T-cell (primary cell): ENCODE measurements around the gene FOXA2. TPM values are rescaled to one million over a fixed set of nuclear protein-coding genes. Genes with fewer than 3 reads are reported as not detected.

Source experiments
- ATAC-seq, 4 experiments: fragments of 200-7000 bp in 3 of 4; fragments of 150-1000 bp in 1 of 4; cut with Tn5 transposase; replicated peaks in 1 of 4; 1 replicate in 3 of 4; 2 replicates in 1 of 4; pipeline ENCODE4 v1.10.0; 2021; ENCODE audit warnings: moderate library complexity in 3 of 4, mild to moderate bottlenecking in 2 of 4, moderate number of reproducible peaks in 1 of 4
- CTCF ChIA-PET, 2 donors: fragments of 300-600 bp; sonication (Branson Sonifier 250); formaldehyde crosslinking; loops; one replicate each; lab custom pipeline; 2022; ENCODE audit warnings: antibody characterized with exemption in 2 of 2; lab: Charles Lee
- POLR2A ChIA-PET, 2 donors: fragments of 300-600 bp; sonication (Branson Sonifier 250); formaldehyde crosslinking; loops; one replicate each; lab custom pipeline; 2022; ENCODE audit warnings: antibody characterized with exemption in 2 of 2; lab: Charles Lee
- DNase-seq, 35 experiments: peaks; one replicate each; pipeline versions ENCODE4 v3.0.0 to v3.0.0-alpha.2; 2013 to 2023
- H3K27ac ChIP-seq: one replicate; pipeline ENCODE4 v1.5.1; 2013; ENCODE audit warnings: low read length
- H3K27me3 ChIP-seq, 2 experiments: replicated peaks in 1 of 2; 1 replicate in 1 of 2; 2 replicates in 1 of 2; pipeline versions ENCODE4 v1.6.1 to v1.7.0; 2013; ENCODE audit warnings: low read length in 1 of 2, mixed read lengths in 1 of 2; ENCODE audit not compliant: control insufficient read depth in 2 of 2, insufficient read depth in 2 of 2; ENCODE audit errors: extremely low read depth in 1 of 2
- H3K36me3 ChIP-seq, 2 donors: 1 replicate in 1 of 2; 2 replicates in 1 of 2; pipeline versions ENCODE4 v1.6.1 to v1.7.0; 2013; ENCODE audit warnings: low read length in 1 of 2; ENCODE audit not compliant: control insufficient read depth in 2 of 2, insufficient read depth in 1 of 2; ENCODE audit errors: extremely low read depth in 1 of 2
- H3K4me1 ChIP-seq, 2 experiments: 1 replicate in 1 of 2; 2 replicates in 1 of 2; pipeline versions ENCODE4 v1.6.1 to v1.7.0; 2013; ENCODE audit warnings: low read length in 2 of 2, mixed read lengths in 1 of 2; ENCODE audit not compliant: insufficient read depth in 2 of 2, control insufficient read depth in 1 of 2; ENCODE audit errors: extremely low read depth in 1 of 2
- H3K4me3 ChIP-seq, 2 donors: 1 replicate in 1 of 2; 2 replicates in 1 of 2; pipeline versions ENCODE4 v1.5.1 to v1.7.0; 2013; ENCODE audit warnings: mild to moderate bottlenecking in 2 of 2, low read length in 1 of 2, moderate library complexity in 1 of 2; ENCODE audit not compliant: control insufficient read depth in 1 of 2; ENCODE audit errors: extremely low read depth in 1 of 2
- H3K9me3 ChIP-seq: 2 replicates; pipeline ENCODE4 v1.7.0; 2013
- H3K27ac Mint-ChIP-seq, 2 donors: one replicate each; pipeline ENCODE4 v1.8.0; 2020 to 2021; ENCODE audit warnings: mild to moderate bottlenecking in 2 of 2, mixed read lengths in 2 of 2
- H3K27me3 Mint-ChIP-seq, 2 donors: one replicate each; pipeline ENCODE4 v1.8.0; 2021 to 2022; ENCODE audit warnings: mixed read lengths in 2 of 2
- H3K36me3 Mint-ChIP-seq: one replicate; pipeline ENCODE4 v1.8.0; 2021; ENCODE audit warnings: mixed read lengths
- H3K4me1 Mint-ChIP-seq, 3 donors: one replicate each; pipeline ENCODE4 v1.8.0; 2020 to 2022; ENCODE audit warnings: mixed read lengths in 3 of 3, mild to moderate bottlenecking in 1 of 3
- H3K4me3 Mint-ChIP-seq, 3 donors: one replicate each; pipeline ENCODE4 v1.8.0; 2020 to 2022; ENCODE audit warnings: mild to moderate bottlenecking in 3 of 3, mixed read lengths in 3 of 3, moderate library complexity in 3 of 3
- H3K9me3 Mint-ChIP-seq, 3 donors: one replicate each; pipeline ENCODE4 v1.8.0; 2020 to 2022; ENCODE audit warnings: mixed read lengths in 3 of 3
- WGBS: methylation state at CpG from one replicate; pipeline ENCODE4 v1.1.5; 2013; ENCODE audit warnings: missing lambda C conversion rate; ENCODE audit not compliant: insufficient coverage; 5-methylcytosine and 5-hydroxymethylcytosine counted together
- total RNA-seq, 35 experiments: library from RNA in 6 of 35; stranded (reverse) in 6 of 35; fragments of 120-200 nt in 1 of 35; gene quantifications; one replicate each; pipeline versions ENCODE4 v1.2.1 to v1.2.4 and lab custom pipeline; 2013 to 2026

The FOXA2 gene
- total RNA-seq, 5 donors from 2014 or later (not counting 1 experiment from before 2014, with no cell fraction given): 0.13 to 0.26 TPM; not detected in 3

- Histone ChIP-seq H3K4me3 (no peak overlapping the region), H3K27me3 (peaks cover 24 to 51% of the 10 kb centered on the region in 2 experiments), H3K36me3 (no peaks in the 10 kb centered on the region), H3K27ac (no peak overlapping the region), H3K9me3 (no peaks in the 10 kb centered on the region), H3K4me1 (no peaks in the 10 kb centered on the region)
- Mint-ChIP-seq H3K4me1 (no peaks in the 10 kb centered on the region), H3K9me3 (no peaks in the 10 kb centered on the region), H3K27ac (no peak overlapping the region), H3K36me3 (no peaks in the 10 kb centered on the region), H3K4me3 (no peak overlapping the region), H3K27me3 (peaks cover 30 to 50% of the 10 kb centered on the region in 2 donors)
- ATAC-seq: no peak
- WGBS: 20% methylated on average over 40 of the region's 47 CpGs
- DNase-seq: peak in 1 of 35 experiments; percentile 10
- ChIA-PET POLR2A (no interaction called here), CTCF (no interaction called here)
Observed at GRCh38 chr20:22586645-22587310, 2.4 kb upstream of the FOXA2 start.

- H3K36me3 Mint-ChIP-seq: no peaks in the 10 kb centered on the region
- Histone ChIP-seq H3K4me3 (no peak overlapping the region), H3K9me3 (no peaks in the 10 kb centered on the region), H3K36me3 (no peaks in the 10 kb centered on the region), H3K4me1 (no peaks in the 10 kb centered on the region), H3K27ac (no peak overlapping the region), H3K27me3 (peaks cover 20 to 51% of the 10 kb centered on the region in 2 experiments)
- no peak overlapping the region for H3K4me3 Mint-ChIP-seq
- no peak for ATAC-seq
- 19% methylated on average over 17 of the region's 29 CpGs for WGBS
- DNase-seq: no peak
- ChIA-PET CTCF (no interaction called here), POLR2A (no interaction called here)
- H3K4me1 Mint-ChIP-seq: no peaks in the 10 kb centered on the region
- H3K27me3 Mint-ChIP-seq: peaks cover 38 to 58% of the 10 kb centered on the region in 2 donors
- H3K9me3 Mint-ChIP-seq: no peaks in the 10 kb centered on the region
- H3K27ac Mint-ChIP-seq: no peak overlapping the region
Observed at GRCh38 chr20:22585786-22586493, 1.6 kb upstream of the FOXA2 start.

GRCh38 chr20:22584922-22585785 is 782 bp upstream of the FOXA2 start:
- POLR2A ChIA-PET: no interaction called here
- Mint-ChIP-seq H3K4me3 (no peak overlapping the region), H3K4me1 (no peaks in the 10 kb centered on the region), H3K27me3 (peaks cover 45 to 66% of the 10 kb centered on the region in 2 donors), H3K9me3 (no peaks in the 10 kb centered on the region), H3K36me3 (no peaks in the 10 kb centered on the region), H3K27ac (no peak overlapping the region)
- H3K9me3 ChIP-seq: no peaks in the 10 kb centered on the region
- peaks cover 22 to 52% of the 10 kb centered on the region in 2 experiments for H3K27me3 ChIP-seq
- 12% methylated on average over 49 of the region's 58 CpGs for WGBS
- no peaks in the 10 kb centered on the region for H3K4me1 ChIP-seq
- no peak overlapping the region for H3K27ac ChIP-seq
- H3K4me3 ChIP-seq: no peak overlapping the region
- no peak for ATAC-seq
- H3K36me3 ChIP-seq: no peaks in the 10 kb centered on the region
- CTCF ChIA-PET: no interaction called here
- no peak for DNase-seq

GRCh38 chr20:22583773-22584521 is 425 bp downstream of the FOXA2 start:
- ChIA-PET CTCF (no interaction called here), POLR2A (no interaction called here)
- H3K4me3 ChIP-seq: no peak overlapping the region
- no peak overlapping the region for H3K27ac Mint-ChIP-seq
- peaks cover 39 to 67% of the 10 kb centered on the region in 2 donors for H3K27me3 Mint-ChIP-seq
- no peaks in the 10 kb centered on the region for H3K4me1 ChIP-seq
- no peaks in the 10 kb centered on the region for H3K4me1 Mint-ChIP-seq
- no peak overlapping the region for H3K27ac ChIP-seq
- no peak for DNase-seq
- no peaks in the 10 kb centered on the region for H3K9me3 Mint-ChIP-seq
- no peak overlapping the region for H3K4me3 Mint-ChIP-seq
- H3K36me3 ChIP-seq: no peaks in the 10 kb centered on the region
- no peaks in the 10 kb centered on the region for H3K36me3 Mint-ChIP-seq
- 3% methylated on average over 8 of the region's 41 CpGs for WGBS
- peaks cover 22 to 63% of the 10 kb centered on the region in 2 experiments for H3K27me3 ChIP-seq
- no peaks in the 10 kb centered on the region for H3K9me3 ChIP-seq
- ATAC-seq: no peak

GRCh38 chr20:22582964-22583772 is 1.2 kb downstream of the FOXA2 start:
- no peaks in the 10 kb centered on the region for H3K36me3 ChIP-seq
- ChIA-PET CTCF (no interaction called here), POLR2A (no interaction called here)
- H3K27me3 ChIP-seq: peaks cover 24 to 70% of the 10 kb centered on the region in 2 experiments
- no peaks in the 10 kb centered on the region for H3K4me1 ChIP-seq
- ATAC-seq (no peak), DNase-seq (no peak)
- Mint-ChIP-seq H3K9me3 (no peaks in the 10 kb centered on the region), H3K27me3 (peaks cover 42 to 68% of the 10 kb centered on the region in 2 donors), H3K27ac (no peak overlapping the region), H3K4me1 (peaks cover 0 to 2% (median 0%) of the 10 kb centered on the region in 3 donors), H3K36me3 (no peaks in the 10 kb centered on the region), H3K4me3 (no peak overlapping the region)
- 9% methylated on average over 52 of the region's 66 CpGs for WGBS
- H3K27ac ChIP-seq: no peak overlapping the region
- peak overlapping the region in 1 of 2 donors; percentile 6 for H3K4me3 ChIP-seq
- H3K9me3 ChIP-seq: no peaks in the 10 kb centered on the region
